Upper lobe of left lung (tissue), 4 donors: ENCODE results near the gene GPC2.
"Not testable (repeated sequence)": the region's sequence is repeated elsewhere in the genome, so short reads cannot be mapped to it uniquely, and the experiment has no call there.

Source experiments
- POLR2AphosphoS5 ChIP-seq, 2 donors: sonication (generic); formaldehyde crosslinking; IDR thresholded peaks; one replicate each; pipeline ENCODE4 v1.5.1; 2017; ENCODE audit warnings: antibody characterized with exemption in 2 of 2
- TF ChIP-seq, protein P1 (sequence below), 6 experiments: fragments of 450-650 bp in 4 of 6; fragments of 200-600 bp in 2 of 6; sonication (generic) in 2 of 6; IDR thresholded peaks; one replicate each; pipeline ENCODE4 v1.5.1; 2016 to 2019; ENCODE audit warnings: antibody characterized with exemption in 6 of 6

GRCh38 chr7:100219801-100220585 lies 42.8 kb upstream of the GPC2 start, which contains the start of gene PVRIG:
- TF ChIP-seq, protein P1, sequence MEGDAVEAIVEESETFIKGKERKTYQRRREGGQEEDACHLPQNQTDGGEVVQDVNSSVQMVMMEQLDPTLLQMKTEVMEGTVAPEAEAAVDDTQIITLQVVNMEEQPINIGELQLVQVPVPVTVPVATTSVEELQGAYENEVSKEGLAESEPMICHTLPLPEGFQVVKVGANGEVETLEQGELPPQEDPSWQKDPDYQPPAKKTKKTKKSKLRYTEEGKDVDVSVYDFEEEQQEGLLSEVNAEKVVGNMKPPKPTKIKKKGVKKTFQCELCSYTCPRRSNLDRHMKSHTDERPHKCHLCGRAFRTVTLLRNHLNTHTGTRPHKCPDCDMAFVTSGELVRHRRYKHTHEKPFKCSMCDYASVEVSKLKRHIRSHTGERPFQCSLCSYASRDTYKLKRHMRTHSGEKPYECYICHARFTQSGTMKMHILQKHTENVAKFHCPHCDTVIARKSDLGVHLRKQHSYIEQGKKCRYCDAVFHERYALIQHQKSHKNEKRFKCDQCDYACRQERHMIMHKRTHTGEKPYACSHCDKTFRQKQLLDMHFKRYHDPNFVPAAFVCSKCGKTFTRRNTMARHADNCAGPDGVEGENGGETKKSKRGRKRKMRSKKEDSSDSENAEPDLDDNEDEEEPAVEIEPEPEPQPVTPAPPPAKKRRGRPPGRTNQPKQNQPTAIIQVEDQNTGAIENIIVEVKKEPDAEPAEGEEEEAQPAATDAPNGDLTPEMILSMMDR (IDR thresholded peaks at IDR 0.05): not testable (repeated sequence)
- TF ChIP-seq POLR2AphosphoS5 (IDR thresholded peaks at IDR 0.05): not testable (repeated sequence)
